GM21619 (cell line): ENCODE results near the gene MLLT10.
A peak's percentile ranks its signal among the peaks of the same experiment; 100 is the strongest.
"Not testable (repeated sequence)": the region's sequence is repeated elsewhere in the genome, so short reads cannot be mapped to it uniquely, and the experiment has no call there.

Experiments used
- ATAC-seq: cut with Tn5 transposase; IDR thresholded peaks from one replicate; pipeline ENCODE4 v1.9.1; 2021; ENCODE audit not compliant: unreplicated experiment

Gene MLLT10

DNA sequence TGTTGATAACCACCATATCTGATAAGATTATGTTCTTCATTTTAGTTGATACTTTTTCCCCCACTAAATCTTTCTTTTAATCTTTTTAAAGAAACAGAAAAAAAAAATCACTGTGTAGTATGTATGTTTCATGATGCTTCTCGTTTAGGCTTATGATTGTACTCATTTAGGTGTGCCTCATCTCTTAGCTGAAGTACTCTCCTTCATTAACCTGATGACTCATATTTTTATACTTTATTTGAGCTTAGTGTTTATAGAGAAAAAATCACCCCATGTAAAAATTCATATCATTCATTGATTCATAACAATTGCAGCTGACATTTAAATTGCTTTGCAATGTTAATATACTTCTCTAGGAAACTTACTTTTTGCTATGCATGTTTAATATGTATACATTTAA is 158.9 kb downstream of the MLLT10 start:
- ATAC-seq: no peak

DNA sequence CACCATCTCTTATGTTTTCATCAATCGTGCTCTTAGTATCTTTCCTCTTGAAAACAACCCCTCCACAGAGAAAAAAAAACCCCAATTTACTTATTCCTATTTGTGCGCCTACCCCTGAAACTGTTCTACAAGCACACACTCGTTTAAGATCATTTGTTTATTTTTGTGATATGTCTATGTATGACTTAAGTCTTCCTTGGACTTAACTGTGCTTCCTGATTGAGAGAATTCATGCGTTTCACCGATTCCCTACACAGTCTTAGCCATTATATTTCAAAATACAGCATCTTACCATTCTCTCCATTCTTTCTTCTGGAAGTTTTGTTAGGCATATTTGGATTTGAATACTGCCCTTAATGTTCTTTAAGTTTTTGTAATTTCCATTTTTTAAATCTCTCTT is 159.4 kb downstream of the MLLT10 start:
- ATAC-seq: no peak

DNA sequence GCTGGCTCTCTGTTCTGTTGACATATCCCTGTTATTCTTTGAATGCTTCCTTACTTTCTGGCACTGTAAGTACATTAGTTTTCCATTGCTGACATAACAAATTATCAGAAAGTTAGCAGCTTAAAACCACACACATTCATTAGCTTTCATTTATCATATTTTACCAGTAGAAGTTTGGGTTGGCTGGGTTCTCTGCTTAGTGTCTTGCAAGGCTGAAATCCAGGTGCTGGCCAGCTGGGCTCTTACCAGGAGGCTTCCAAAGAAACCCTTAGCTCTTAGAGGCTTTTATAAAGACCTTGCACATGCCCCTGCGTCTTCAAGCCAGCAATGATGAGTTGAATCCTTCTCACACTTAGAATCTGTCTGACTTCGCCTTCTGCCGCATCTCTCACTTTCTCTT is 160.6 kb downstream of the MLLT10 start:
- no peak for ATAC-seq

DNA sequence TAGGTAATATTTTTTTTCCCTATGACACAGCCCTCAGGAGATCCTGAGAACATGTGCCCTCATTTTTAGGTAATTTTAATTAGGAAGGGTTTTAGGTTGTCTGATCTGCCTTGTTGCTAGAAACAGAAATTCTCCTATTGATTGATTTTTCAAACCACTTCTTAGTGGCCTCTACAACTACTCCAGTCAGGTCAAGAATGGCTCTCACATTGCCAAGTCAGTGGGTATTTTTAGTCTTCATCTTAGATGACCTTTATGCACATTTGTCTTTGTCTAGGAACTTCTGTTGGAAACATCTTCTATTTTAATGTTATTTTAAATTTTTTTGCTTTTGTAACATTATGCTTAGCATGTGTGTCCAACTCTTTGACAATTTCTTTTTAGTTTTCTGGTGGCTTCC is 162.3 kb downstream of the MLLT10 start:
- ATAC-seq: no peak

DNA sequence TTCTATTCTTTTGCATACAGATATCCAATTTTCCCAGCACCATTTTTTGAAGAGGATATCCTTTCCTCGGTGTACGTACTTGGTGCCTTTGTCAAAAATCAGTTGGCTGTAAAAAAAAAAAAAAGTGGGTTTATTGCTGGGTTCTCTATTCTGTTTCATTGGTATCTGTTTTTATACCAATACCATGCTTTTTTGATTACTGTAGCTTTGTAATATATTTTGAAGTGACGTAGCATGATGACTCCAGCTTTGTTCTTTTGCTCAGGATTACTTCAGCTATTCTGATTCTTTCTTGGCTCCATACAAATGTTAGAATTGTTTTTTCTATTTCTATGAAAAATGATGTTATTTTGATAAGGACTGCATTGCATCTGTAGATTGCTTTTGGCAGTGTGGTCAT is 165.5 kb downstream of the MLLT10 start:
- no peak for ATAC-seq

DNA sequence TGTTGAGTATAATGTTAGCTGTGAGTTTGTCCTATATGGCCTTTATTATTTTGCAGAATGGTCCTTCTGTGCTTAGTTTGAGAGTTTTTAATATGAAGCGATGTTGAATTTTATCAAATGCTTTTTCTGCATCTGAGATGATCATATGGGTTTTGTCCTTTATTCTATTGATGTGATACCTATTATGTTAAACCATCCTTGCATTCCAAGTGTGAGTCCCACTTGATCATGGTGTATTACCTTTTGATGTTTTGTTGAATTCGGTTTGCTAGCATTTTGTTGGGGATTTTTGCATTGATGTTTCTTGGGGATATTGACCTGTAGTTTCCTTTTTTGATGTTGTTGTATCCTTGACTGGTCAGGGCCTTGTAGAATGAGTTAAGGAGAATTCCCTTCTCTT is 166.4 kb downstream of the MLLT10 start:
- ATAC-seq: no peak

DNA sequence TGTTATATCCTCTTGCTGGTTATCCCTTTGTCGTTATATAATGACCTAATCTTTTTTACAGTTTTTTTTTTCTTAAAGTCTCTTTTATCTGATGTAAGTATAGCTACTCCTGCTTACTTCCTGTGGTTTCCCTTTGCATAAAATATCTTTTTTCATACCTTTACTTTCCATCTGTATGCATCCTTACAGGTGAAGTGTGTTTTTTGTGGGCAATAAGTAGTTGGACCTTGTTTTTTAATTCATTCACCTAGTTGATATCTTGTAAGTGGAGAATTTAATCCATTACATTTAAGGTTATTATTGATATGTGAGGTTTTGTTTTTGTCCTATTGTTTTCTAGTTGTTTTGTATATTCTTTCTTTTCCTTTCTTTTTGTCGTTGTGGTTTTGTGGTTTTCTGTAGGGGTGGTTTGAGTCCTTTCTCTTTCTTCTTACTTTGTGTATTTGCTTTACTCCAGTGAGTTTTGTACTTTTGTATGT is 168.6 kb downstream of the MLLT10 start:
- peak; percentile 75 for ATAC-seq

DNA sequence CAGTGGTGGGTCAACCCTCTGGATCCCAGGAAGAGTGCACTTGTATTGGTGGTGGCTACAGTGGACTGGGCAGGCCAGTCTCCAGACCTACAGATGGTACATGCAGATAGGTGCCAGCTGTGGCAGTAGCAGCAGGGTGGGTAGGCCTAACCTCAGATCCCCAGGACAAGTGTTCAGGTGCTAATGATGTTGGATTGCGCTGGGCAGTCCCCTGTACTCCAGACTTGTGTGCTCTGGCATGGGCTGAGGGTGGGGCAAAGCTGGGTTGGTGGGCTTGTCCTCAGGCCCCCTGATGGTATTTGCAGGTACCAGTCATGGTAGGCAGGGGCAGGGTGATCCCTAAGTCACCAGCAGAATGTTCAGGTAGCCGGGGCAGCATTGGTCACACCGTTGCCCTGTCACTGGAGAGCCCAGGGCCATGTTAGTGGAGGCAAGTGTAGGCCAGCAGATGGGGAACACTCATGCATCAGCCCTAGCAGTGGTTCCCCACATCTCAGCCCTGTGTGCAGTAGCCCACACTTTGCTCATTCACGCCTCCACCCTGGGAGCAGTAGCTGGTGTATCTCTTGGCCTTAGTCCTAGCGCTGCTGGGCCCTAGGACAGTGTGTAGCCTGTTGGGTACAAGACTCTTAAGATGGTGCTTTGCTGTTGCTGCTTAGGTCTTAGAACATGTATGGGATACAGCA is 171.3 kb downstream of the MLLT10 start:
- ATAC-seq: no peak

DNA sequence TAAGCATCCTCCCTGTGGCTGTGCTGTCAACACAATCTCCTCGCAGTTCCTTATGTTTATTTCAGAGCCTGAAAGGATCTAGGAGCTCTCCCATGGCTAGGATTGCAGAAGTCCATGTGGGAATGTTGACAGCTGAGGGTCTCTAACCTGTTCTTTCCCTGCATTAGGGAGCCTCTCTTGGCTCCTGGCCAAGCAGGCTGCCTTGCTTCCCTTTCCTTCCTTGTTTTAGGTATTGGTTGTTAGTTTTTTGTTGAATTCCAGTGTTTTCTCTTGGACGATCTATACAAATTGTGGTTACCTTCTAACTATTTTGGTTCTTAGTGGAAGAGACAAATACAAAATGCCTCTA is 171.8 kb downstream of the MLLT10 start:
- ATAC-seq: no peak

DNA sequence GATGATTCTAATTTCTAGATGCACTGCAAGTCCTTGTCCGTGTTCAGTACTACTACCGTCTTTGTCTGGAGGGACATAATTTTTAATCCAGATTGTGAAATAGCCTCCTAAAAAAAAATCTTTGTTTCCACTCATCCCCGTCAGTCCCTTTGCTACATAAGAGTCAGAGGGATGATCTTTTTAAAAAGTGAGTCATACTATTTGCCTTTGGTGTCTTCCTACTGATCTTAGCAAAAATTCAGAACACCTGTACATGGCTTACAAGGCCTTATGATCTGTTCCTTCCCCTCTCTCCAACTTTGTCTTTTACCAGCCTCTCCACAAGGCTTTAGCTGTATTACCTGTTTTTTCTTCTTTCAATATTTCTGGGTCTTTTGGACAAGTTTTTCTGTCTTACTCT is 173.5 kb downstream of the MLLT10 start:
- ATAC-seq: no peak

DNA sequence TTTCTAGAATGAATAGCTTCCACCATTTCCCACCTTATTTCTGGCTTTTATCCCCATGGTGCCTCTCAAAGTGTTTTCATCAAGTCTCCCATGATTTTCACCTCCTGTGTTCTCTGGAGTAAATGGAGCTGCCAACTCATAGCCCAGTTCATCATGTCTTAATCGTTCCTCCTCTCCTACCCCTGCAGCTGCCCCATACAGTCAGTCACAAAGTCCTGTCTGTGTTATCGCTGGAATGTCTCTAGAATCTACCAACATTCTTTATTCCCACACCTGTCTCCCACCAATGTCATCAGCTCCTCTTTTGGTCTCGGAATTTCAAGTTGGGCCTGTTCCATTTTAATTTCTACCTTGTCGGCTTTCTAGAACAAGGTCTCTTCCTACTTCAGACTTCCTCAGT is 178.9 kb downstream of the MLLT10 start:
- ATAC-seq: no peak

DNA sequence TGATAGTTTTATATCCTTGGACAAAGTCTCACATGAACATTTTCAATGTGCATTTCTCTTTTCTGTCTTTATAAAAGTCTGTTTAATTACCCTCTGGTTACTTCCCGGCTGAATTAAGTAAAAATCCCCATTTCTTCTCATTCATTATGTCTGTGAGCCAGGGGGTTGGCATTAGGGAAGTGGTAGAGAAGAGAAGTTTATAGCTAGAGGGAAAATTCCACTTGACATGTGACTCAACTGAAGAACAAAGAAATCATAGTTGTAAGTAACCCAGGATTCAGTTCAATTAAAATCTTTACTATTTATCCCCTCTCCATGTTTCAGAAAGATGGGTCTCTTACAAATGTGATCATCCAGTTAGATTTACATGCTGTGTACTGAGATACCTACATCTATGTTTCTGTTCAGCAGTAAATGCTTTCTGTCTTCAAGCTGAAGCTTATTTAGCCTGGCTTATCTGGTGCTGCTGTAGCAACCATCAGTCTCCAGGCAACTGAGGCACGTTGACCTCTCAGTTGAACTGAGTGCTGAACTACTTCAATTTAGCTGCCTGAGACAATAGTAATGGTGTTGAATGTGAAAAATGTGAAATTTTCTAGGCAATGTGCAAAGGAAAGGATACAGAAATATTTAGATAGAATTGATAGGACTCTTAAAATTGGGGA is 181.6 kb downstream of the MLLT10 start:
- ATAC-seq: no peak

DNA sequence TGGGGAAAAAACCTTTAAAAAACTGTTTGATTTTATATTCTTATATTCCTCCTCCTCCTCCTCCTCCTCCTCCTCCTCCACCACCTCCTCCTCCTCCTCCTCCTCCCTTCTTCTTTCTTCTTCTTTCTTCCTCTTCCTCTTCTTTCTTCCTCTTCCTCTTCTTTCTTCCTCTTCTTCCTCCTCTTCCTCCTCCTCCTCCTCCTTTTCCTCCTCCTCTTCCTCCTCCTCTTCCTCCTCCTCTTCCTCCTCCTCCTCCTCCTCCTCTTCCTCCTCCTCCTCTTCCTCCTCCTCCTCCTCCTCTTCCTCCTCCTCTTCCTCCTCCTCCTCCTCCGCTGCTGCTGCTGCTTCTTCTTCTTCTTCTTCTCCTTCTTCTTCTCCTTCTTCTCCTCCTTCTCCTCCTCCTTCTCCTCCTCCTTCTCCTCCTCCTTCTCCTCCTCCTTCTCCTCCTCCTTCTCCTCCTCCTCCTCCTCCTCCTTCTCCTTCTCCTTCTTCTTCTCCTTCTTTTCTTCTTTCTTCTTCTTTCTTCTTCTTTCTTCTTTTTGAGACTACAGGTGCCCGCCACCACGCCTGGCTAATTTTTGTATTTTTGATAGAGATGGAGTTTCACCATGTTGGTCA is 183.5 kb downstream of the MLLT10 start:
- ATAC-seq: not testable (repeated sequence)

DNA sequence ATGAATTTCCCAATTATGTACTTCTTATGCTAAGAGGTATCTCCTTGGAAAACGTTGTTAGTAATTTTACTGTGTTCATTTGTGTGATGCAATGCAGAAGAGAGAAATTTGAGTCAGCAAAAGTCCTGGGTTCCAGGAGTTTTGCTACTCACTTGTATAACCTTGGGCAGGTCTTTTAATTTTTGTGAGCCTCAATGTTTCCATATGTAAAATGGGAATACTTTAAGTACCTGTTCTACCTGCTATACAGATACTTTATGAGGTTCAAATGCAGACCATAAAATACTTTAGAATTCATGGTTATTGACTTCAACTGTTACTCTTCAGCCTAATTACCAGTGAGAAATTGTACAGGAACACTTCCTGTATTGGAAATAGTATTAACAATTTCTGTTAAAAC is 185.5 kb downstream of the MLLT10 start:
- ATAC-seq: no peak

DNA sequence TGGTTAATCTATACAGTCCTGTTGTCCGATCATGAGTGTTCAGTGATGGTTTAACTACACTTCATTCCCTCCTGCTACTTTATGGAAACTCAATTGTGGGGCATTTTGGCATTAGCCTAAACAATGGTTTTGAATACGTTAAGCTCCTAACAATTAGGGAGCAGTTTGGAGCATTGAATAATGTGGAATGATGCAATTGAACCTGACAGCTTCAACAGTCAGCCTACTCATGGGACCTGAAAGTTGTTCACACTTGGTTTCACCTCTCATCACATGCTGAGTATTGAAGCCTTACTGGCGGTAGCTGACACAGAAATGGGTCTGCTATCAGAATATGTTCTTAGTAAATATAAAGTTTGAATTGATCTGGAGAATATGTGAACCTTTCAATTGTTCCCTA is 186.1 kb downstream of the MLLT10 start:
- no peak for ATAC-seq

DNA sequence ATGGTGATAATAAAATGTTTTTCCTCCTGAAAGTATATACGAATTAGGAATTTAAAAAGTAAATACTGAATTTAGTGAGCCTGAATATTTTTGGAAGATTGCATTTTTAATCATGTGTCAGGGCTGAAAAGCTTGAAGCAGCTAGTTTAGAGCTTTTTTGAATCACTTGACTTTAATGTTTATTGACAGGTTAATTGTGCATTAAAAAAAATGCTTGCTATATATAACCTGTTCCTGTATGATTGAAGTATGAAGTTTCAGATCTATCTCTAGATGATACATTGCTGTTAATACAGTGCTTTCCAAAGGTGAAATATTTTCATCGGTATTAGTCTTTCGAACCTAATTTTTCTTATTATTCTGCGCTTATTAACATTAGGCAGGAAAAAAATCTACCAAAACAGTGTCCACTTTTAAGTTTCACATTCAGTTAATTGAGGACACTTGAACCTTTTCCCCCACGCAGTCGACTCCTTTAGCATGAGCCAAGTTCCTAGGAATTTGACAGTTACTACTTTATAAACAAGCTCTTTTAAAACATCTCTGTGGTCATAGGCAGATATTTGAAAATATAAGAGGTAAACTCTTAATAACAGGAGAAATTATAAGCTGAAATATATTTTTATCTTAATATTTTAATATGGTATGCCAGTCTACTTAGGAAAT is 187.1 kb downstream of the MLLT10 start:
- no peak for ATAC-seq

DNA sequence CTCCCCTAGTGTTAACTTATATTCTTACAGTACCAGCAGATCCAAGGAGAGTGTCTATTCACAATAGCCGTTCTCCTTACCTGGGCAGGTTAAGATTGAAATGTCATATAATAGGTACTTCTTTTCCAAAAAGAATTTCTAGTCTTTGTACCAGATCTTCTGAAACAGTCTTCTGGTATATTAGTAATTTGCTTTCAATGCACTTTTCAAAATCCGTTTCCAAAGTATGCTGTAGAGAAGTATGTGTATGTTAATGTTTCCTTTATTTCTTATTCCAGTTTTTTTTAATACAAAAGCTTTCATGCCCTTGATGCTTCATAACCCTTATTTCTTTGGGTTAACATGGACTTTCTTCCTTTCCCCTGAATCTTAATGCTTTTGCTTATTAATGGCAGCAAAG is 188.2 kb downstream of the MLLT10 start:
- ATAC-seq: no peak

DNA sequence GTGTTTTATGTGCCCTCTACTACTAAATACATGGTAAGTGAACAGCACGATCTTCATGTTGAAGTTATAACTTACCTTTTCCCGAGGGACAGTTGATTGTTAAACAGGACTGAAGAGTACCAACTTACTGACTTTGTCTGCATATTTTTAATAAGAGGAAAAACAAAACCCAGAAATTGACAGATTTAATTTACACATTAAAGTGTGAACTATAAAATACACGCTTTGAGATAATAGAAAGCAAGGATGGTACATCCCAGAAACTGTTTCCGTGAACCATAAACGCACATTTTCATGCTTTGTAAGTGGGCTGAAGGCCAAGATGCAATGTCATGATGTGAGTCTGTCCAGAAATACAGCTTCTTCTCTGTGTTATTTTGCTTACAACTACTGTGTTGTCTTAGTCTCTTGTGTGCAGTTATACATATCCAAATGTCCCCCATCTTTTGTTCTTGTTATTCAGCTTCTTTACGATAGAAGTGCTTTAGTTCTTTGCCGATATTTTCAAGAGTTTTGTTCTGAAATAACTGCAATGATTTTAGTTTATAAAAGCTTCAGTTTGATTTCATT is 190.1 kb downstream of the MLLT10 start:
- no peak for ATAC-seq

DNA sequence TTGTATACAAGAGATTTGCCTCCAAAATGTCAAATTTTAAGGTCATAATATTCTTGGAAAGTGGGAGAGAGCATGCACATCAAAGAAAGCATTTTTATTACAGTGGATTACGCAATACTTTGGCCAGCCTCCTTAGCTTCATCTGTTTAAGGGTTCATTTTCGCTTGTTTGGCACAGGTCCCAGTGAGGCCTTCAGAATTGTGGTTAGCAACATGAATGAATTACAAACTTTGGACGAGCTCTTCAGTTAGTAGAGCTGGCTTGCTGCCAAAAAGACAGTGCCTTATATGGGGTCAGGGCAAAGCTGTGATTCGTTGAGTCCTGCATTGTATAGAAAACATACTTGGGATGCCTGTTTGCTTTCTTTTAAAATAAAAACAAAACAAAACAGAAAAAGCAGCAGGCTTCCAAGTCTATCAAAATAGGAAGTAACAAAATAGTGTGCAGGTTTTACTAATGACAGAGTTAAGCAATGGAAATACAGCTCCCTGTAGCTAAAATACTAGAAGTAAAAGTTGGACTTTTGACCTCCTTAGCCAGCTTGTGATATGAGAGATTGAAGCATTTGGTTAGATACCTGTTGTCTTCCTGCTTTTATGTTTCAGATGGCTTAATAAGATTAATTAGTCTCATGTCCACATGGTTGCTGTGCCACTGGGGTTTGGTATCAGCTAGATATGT is 190.8 kb downstream of the MLLT10 start:
- peak; percentile 92 for ATAC-seq

DNA sequence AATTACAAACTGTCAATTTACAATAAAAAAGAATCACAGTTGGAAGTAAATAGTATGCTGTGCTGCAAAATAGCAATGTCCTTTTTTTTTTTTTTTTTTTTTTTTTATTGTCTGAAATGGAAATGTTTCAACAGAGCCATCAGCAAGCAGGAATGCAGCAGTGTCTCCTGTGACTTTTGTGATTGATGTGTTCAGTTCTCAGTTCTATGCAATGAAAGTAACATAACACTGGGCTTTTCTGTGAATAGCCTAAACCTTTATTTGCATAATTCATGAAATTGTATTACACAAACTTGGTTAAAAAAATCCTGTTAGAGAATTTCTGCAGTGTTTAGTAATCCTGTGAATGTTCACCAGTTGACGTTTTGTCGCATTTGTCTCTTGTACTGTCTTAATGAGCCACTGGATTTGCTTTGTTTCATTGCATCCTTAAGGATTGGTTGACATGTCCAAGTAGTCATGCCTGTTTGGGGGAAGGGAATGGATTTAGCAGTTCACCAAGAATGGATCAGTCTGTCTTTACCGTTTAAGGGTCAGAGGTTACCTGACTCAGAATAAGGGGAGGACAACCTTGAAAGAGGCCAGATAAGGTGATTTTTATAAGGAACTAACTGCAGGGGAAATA is 192.7 kb downstream of the MLLT10 start:
- no peak for ATAC-seq
